SK-N-SH (cell line): ENCODE results near the gene MACROH2A2.

ENCODE experiments used
- EP300 ChIP-seq, 2 experiments: IDR thresholded peaks; 2 replicates each; pipeline versions ENCODE4 v1.4.0 to v1.6.1; 2012; ENCODE audit warnings: borderline replicate concordance in 1 of 2, low read depth in 1 of 2, low read length in 1 of 2
- TF ChIP-seq, protein P1 (sequence below): fragments of 200-600 bp; sonication (generic); IDR thresholded peaks from 2 replicates; pipeline ENCODE4 v1.6.1; 2017; ENCODE audit warnings: antibody characterized with exemption, mild to moderate bottlenecking, moderate library complexity

DNA sequence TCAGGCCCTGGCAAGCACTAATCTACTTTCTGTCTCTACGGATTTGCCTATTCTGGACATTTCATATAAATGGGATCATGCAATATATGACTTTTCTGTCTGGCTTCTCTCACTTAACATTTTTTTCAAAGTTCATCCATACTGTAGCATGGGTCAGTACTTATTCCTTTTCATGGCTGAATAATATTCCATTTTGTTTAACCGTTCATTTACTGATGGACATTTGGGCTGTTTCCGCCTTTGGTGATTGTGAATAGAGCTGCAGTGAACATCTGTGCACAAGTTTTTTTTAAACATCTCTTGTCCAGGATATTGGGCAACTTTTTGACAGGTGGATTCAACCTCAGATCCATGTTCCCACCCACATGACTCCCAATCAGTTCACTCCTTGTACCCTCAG is 49.0 kb downstream of the MACROH2A2 start:
- no peak for TF ChIP-seq EP300 (IDR thresholded peaks at IDR 0.05; ENCODE audit: borderline replicate concordance in 1 of 2, low read depth in 1 of 2, low read length in 1 of 2)
- TF ChIP-seq, protein P1, sequence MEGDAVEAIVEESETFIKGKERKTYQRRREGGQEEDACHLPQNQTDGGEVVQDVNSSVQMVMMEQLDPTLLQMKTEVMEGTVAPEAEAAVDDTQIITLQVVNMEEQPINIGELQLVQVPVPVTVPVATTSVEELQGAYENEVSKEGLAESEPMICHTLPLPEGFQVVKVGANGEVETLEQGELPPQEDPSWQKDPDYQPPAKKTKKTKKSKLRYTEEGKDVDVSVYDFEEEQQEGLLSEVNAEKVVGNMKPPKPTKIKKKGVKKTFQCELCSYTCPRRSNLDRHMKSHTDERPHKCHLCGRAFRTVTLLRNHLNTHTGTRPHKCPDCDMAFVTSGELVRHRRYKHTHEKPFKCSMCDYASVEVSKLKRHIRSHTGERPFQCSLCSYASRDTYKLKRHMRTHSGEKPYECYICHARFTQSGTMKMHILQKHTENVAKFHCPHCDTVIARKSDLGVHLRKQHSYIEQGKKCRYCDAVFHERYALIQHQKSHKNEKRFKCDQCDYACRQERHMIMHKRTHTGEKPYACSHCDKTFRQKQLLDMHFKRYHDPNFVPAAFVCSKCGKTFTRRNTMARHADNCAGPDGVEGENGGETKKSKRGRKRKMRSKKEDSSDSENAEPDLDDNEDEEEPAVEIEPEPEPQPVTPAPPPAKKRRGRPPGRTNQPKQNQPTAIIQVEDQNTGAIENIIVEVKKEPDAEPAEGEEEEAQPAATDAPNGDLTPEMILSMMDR = no peak
